Esophagus squamous epithelium (tissue), 5 donors: ENCODE data around the gene SVIL. TPM values are rescaled to one million over a fixed set of nuclear protein-coding genes. Genes with fewer than 3 reads are reported as not detected.

ENCODE experiments used
- DNase-seq: peaks from one replicate; lab custom pipeline; 2025; lab: John Stamatoyannopoulos, UW
- H3K27ac ChIP-seq, 4 donors: fragments of 200-600 bp; sonication (generic); one replicate each; pipeline ENCODE4 v1.5.1; 2016 to 2019; ENCODE audit warnings: mild to moderate bottlenecking in 1 of 4
- H3K27me3 ChIP-seq, 4 donors: fragments of 200-600 bp; sonication (generic); 1 replicate in 3 of 4; 2 replicates in 1 of 4; pipeline versions ENCODE4 v1.5.1 to v1.6.0; 2017 to 2021; ENCODE audit warnings: antibody characterized with exemption in 1 of 4
- H3K36me3 ChIP-seq, 3 donors: fragments of 200-600 bp; sonication (generic); one replicate each; pipeline ENCODE4 v1.5.1; 2016 to 2019
- H3K4me1 ChIP-seq, 3 donors: fragments of 200-600 bp; sonication (generic); one replicate each; pipeline ENCODE4 v1.5.1; 2017 to 2019
- H3K4me3 ChIP-seq, 4 donors: fragments of 200-600 bp; sonication (generic); 1 replicate in 3 of 4; 2 replicates in 1 of 4; pipeline ENCODE4 v1.5.1; 2016 to 2019; ENCODE audit warnings: mild to moderate bottlenecking in 2 of 4, moderate library complexity in 1 of 4
- H3K9me3 ChIP-seq, 3 donors: fragments of 200-600 bp; sonication (generic); one replicate each; pipeline ENCODE4 v1.5.1; 2016 to 2019
- POLR2A ChIP-seq, 4 donors: fragments of 450-650 bp; IDR thresholded peaks; one replicate each; pipeline ENCODE4 v1.6.1; 2017; ENCODE audit warnings: antibody characterized with exemption in 4 of 4, mild to moderate bottlenecking in 4 of 4, moderate library complexity in 3 of 4
- WGBS, 2 donors: methylation state at CpG; one replicate each; pipeline ENCODE4 v1.1.5; 2018; 5-methylcytosine and 5-hydroxymethylcytosine counted together
- intact Hi-C: fragments of 100-400 bp; cut with DNase I; formaldehyde crosslinking; loops from one replicate; pipeline ENCODE4 v1.15.0; 2022
- total RNA-seq, 4 donors: library from RNA; depleted of rRNA; stranded (reverse); fragments of >200 nt; gene quantifications; one replicate each; pipeline ENCODE4 v1.1.0, GENCODE V29; 2016
- TF ChIP-seq, protein P1 (sequence below), 6 experiments: fragments of 450-650 bp in 4 of 6; fragments of 200-600 bp in 2 of 6; sonication (generic) in 2 of 6; IDR thresholded peaks; one replicate each; pipeline ENCODE4 v1.5.1; 2016 to 2019; ENCODE audit warnings: antibody characterized with exemption in 6 of 6, mild to moderate bottlenecking in 4 of 6, moderate library complexity in 4 of 6
- donor health status: DM: yes; HTN: yes; CAD: no.

Gene SVIL
- total RNA-seq, 4 donors from 2014 or later: 71.1 to 227 (median 147) TPM

DNA sequence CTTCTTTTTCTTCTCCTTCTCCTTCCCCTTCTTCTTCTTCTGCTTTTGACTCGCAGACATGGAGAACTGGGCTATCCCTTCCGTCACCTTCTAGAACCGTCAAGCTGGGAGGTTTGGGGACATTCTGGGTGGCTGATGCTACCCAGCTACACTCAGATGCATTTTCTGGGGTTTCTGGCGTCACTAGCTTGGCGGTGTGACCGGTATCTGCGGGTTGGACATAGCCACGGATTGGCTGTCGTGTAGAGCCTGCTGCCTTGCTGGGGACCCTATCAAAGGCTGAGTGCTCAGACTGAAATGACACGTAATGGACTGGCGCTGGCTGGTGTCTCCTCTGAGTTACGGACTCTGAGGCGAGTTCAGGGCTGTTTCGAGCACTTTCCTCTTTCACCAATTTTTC, 101.7 kb downstream of the SVIL start:
- no peaks in the 10 kb centered on the region for H3K27me3 ChIP-seq
- no peaks in the 10 kb centered on the region for H3K9me3 ChIP-seq
- H3K27ac ChIP-seq: no peak overlapping the region
- intact Hi-C loops: no loop called here
- DNase-seq: no peak
- no peak overlapping the region for H3K4me3 ChIP-seq
- TF ChIP-seq, protein P1, sequence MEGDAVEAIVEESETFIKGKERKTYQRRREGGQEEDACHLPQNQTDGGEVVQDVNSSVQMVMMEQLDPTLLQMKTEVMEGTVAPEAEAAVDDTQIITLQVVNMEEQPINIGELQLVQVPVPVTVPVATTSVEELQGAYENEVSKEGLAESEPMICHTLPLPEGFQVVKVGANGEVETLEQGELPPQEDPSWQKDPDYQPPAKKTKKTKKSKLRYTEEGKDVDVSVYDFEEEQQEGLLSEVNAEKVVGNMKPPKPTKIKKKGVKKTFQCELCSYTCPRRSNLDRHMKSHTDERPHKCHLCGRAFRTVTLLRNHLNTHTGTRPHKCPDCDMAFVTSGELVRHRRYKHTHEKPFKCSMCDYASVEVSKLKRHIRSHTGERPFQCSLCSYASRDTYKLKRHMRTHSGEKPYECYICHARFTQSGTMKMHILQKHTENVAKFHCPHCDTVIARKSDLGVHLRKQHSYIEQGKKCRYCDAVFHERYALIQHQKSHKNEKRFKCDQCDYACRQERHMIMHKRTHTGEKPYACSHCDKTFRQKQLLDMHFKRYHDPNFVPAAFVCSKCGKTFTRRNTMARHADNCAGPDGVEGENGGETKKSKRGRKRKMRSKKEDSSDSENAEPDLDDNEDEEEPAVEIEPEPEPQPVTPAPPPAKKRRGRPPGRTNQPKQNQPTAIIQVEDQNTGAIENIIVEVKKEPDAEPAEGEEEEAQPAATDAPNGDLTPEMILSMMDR (IDR thresholded peaks at IDR 0.05): no peak
- TF ChIP-seq POLR2A (IDR thresholded peaks at IDR 0.05): no peak
- H3K36me3 ChIP-seq: peaks cover 12 to 89% (median 20%) of the 10 kb centered on the region in 3 donors
- WGBS, 2 donors: 87 to 90% methylated on average over 8 to 14 of the region's 14 CpGs
- H3K4me1 ChIP-seq: peaks cover 6 to 25% (median 7%) of the 10 kb centered on the region in 3 donors

DNA sequence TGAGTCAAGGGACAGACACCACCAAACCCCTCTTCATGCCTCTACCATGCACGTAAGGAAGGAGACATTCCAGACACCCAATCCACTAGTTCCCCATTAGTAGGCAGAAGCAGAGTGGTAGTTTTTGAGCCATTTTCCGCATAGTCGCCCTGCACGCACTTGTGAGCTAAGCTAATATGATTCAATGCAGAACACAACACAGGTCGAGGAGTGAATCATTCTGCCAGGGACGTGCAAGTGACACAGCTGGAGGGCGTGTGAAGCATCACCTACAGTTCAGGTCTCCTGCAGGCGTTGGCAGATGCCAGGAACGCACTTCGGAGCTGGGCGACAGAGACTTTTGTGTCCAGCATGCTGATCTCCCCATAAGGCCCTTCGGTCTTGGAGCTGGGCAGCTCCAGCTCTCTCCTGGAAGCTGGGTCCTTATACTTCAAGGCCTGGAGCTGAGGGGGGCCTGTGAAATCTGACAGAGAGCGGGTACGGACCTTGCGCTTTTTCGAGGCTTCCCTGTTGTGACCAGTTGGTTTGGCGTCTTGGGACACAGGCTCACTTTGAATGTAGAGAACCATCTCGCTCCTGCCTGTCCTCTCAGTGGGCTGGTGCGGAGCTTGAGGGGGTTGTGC, 102.4 kb downstream of the SVIL start:
- DNase-seq: no peak
- Histone ChIP-seq H3K27me3 (no peaks in the 10 kb centered on the region), H3K9me3 (no peaks in the 10 kb centered on the region), H3K36me3 (peaks cover 12 to 90% (median 20%) of the 10 kb centered on the region in 3 donors), H3K4me1 (peaks cover 6 to 25% (median 7%) of the 10 kb centered on the region in 3 donors), H3K4me3 (no peak overlapping the region), H3K27ac (no peak overlapping the region)
- no peak for TF ChIP-seq POLR2A (IDR thresholded peaks at IDR 0.05)
- TF ChIP-seq, protein P1 (IDR thresholded peaks at IDR 0.05): no peak
- 78 to 84% methylated on average over 17 to 19 of the region's 19 CpGs for WGBS, 2 donors
- intact Hi-C loops: no loop called here

DNA sequence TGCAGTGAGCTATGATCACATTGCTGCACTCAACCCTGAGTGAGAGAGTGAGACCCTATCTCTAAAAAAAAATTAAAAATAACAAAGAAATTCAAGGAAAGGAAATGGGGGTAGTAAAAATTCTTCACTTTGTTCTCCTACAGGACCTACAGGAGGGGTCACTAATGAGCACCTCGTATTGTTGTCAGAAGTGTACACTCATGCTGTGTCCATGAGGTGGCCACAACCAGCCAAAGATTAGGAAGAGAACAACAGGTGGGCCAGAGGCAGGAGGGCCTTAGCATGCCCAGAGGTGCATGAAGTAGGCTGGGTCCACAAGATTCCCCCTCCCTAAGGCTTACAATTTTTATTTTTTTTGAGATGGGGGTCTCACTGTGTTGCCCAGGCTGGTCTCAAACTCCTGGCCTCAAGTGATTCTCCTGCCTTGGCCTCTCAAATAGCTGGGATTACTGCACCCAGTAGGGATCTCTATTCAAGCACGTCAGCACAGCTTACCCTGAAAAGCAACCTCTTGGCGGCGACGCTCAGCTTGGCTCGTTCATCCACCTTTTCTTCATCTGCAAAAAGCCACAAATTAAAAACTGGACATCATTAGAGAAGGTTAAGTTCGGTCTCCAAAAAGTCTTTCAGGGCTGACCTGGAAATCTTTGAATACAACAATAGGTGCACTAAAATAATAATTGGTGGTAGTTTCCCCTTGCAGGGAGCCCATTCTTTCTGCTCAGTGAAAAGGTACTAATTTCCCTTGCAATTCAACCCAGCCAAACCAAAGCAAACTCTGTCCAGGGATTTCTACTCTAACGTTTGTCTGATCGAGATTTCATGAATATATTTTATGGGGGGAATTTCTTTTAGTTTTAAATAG, 104.4 kb downstream of the SVIL start:
- intact Hi-C loops: no loop called here
- Histone ChIP-seq H3K36me3 (peaks cover 12 to 98% (median 26%) of the 10 kb centered on the region in 3 donors), H3K4me1 (peaks cover 0 to 10% (median 1%) of the 10 kb centered on the region in 3 donors), H3K27me3 (no peaks in the 10 kb centered on the region), H3K4me3 (no peak overlapping the region), H3K9me3 (no peaks in the 10 kb centered on the region), H3K27ac (no peak overlapping the region)
- 76 to 77% methylated on average over 9 of the region's 9 CpGs for WGBS, 2 donors
- DNase-seq: no peak
- TF ChIP-seq, protein P1 (IDR thresholded peaks at IDR 0.05): no peak
- no peak for TF ChIP-seq POLR2A (IDR thresholded peaks at IDR 0.05)

DNA sequence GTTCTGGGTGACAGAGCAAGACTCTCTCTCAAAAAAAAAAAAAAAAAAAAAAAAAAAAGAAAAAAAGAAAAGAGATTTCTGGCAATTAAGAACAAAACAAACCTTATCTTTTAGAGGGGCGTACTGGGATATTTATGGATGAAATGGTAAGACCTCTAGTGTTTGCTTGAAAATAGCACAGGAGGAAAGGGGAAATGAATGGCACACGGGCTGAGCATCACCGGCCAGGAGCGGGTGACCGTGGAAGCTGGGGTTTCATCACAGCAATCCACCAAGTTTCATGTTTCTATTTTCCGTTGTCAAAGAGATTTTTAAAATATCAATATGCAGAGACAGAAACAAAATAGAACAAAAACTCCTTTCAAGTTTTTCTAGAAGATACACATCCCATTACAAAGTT, 105.6 kb downstream of the SVIL start:
- 71 to 84% methylated on average over 6 of the region's 6 CpGs for WGBS, 2 donors
- no peak overlapping the region for H3K27ac ChIP-seq
- no peak for DNase-seq
- H3K4me3 ChIP-seq: no peak overlapping the region
- intact Hi-C loops: no loop called here
- peaks cover 12 to 100% (median 32%) of the 10 kb centered on the region in 3 donors for H3K36me3 ChIP-seq
- H3K27me3 ChIP-seq: no peaks in the 10 kb centered on the region
- TF ChIP-seq, protein P1 (IDR thresholded peaks at IDR 0.05): no peak
- no peak for TF ChIP-seq POLR2A (IDR thresholded peaks at IDR 0.05)
- no peaks in the 10 kb centered on the region for H3K9me3 ChIP-seq
- no peaks in the 10 kb centered on the region for H3K4me1 ChIP-seq

DNA sequence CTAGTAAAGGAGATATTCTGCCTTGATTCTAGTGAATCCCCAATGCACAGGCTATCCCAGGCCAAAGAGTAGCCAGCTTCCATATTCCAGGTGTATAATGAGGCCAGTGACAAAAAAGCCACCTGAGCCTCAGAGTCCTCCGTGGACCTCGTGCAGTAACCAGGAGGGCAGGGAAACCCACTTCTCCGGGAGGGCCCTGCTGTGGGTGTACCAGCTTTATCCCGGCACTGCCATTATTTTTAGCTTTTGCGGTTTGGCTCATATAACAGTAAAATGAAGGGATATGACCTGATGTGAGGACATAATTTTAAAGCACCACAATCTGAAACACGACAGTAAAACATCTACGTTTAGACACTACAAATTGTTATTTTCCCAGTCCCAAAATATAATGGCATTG, 109.0 kb downstream of the SVIL start:
- H3K27ac ChIP-seq: no peak overlapping the region
- H3K36me3 ChIP-seq: peaks cover 25 to 100% (median 43%) of the 10 kb centered on the region in 3 donors
- no peak for DNase-seq
- 83 to 90% methylated on average over 7 of the region's 7 CpGs for whole genome bisulfite sequencing, 2 donors
- no peak for TF ChIP-seq POLR2A (IDR thresholded peaks at IDR 0.05)
- TF ChIP-seq, protein P1 (IDR thresholded peaks at IDR 0.05): no peak
- no peak overlapping the region for H3K4me3 ChIP-seq
- peaks cover 0 to 8% (median 0%) of the 10 kb centered on the region in 3 donors for H3K4me1 ChIP-seq
- no peaks in the 10 kb centered on the region for H3K27me3 ChIP-seq
- intact Hi-C loops: no loop called here
- no peaks in the 10 kb centered on the region for H3K9me3 ChIP-seq
